ENCODE data around the gene PLCB1. TPM values are rescaled to one million over a fixed set of nuclear protein-coding genes. Genes with fewer than 3 reads are reported as not detected.

PLCB1 gene
- total RNA-seq, 6 experiments from 2014 or later: 17.2 to 25.7 (median 23.1) TPM

- no peak for TF ChIP-seq CTCF (IDR thresholded peaks at IDR 0.05)
- Mint-ChIP-seq H3K27me3 (ENCODE audit: insufficient read depth) (no peaks in the 10 kb centered on the region), H3K4me1 (ENCODE audit: low read depth) (no peaks in the 10 kb centered on the region; the same call in 1 of the 2 replicates), H3K27ac (no peak overlapping the region), H3K9me3 (peaks cover 29% of the 10 kb centered on the region), H3K36me3 (ENCODE audit: low read depth) (peaks cover 24% of the 10 kb centered on the region), H3K4me3 (no peak overlapping the region)
- no peak for DNase-seq
Observed at GRCh38 chr20:8895472-8895871, 763.4 kb downstream of the PLCB1 start.

- H3K9me3 Mint-ChIP-seq: peaks cover 29% of the 10 kb centered on the region
- no peak overlapping the region for H3K27ac Mint-ChIP-seq
- no peak for DNase-seq
- TF ChIP-seq CTCF (IDR thresholded peaks at IDR 0.05): no peak
- no peak overlapping the region for H3K4me3 Mint-ChIP-seq
- H3K36me3 Mint-ChIP-seq (ENCODE audit: low read depth): peaks cover 24% of the 10 kb centered on the region
- peaks cover 23% of the 10 kb centered on the region for H3K4me1 Mint-ChIP-seq (ENCODE audit: low read depth)
- H3K27me3 Mint-ChIP-seq (ENCODE audit: insufficient read depth): no peaks in the 10 kb centered on the region
Observed at GRCh38 chr20:8898823-8899222, 766.8 kb downstream of the PLCB1 start.

- no peak for TF ChIP-seq CTCF (IDR thresholded peaks at IDR 0.05)
- DNase-seq: peak; percentile 18
- peak overlapping the region; percentile 65 for H3K27ac Mint-ChIP-seq
Observed at GRCh38 chr20:8901237-8902025, 769.4 kb downstream of the PLCB1 start.

GRCh38 chr20:8903655-8904605 lies 771.9 kb downstream of the PLCB1 start:
- no peak for TF ChIP-seq CTCF (IDR thresholded peaks at IDR 0.05)
- H3K27me3 Mint-ChIP-seq (ENCODE audit: insufficient read depth): no peaks in the 10 kb centered on the region
- no peaks in the 10 kb centered on the region for H3K9me3 Mint-ChIP-seq
- no peaks in the 10 kb centered on the region for H3K36me3 Mint-ChIP-seq (ENCODE audit: low read depth)
- H3K4me3 Mint-ChIP-seq: no peak overlapping the region
- H3K4me1 Mint-ChIP-seq (ENCODE audit: low read depth): peaks cover 34% of the 10 kb centered on the region
- peak; percentile 25 for DNase-seq
- peak overlapping the region; percentile 61 for H3K27ac Mint-ChIP-seq

More at GRCh38 chr20:8901237-8902025, 769.4 kb downstream of the PLCB1 start:
- no peaks in the 10 kb centered on the region for H3K27me3 Mint-ChIP-seq (ENCODE audit: insufficient read depth)
- peaks cover 33% of the 10 kb centered on the region for H3K4me1 Mint-ChIP-seq (ENCODE audit: low read depth)
- H3K36me3 Mint-ChIP-seq (ENCODE audit: low read depth): no peaks in the 10 kb centered on the region; the same call in none of the 2 replicates
- H3K4me3 Mint-ChIP-seq: peak overlapping the region; percentile 43
- peaks cover 5% of the 10 kb centered on the region; the same call in 1 of the 2 replicates for H3K9me3 Mint-ChIP-seq

GRCh38 chr20:8909596-8909995 lies 777.5 kb downstream of the PLCB1 start:
- Mint-ChIP-seq H3K9me3 (peaks cover 1% of the 10 kb centered on the region), H3K27me3 (ENCODE audit: insufficient read depth) (no peaks in the 10 kb centered on the region), H3K4me1 (ENCODE audit: low read depth) (peaks cover 17% of the 10 kb centered on the region), H3K4me3 (no peak overlapping the region), H3K36me3 (ENCODE audit: low read depth) (peaks cover 1% of the 10 kb centered on the region), H3K27ac (peak overlapping the region; percentile 43)
- DNase-seq: no peak
- no peak for TF ChIP-seq CTCF (IDR thresholded peaks at IDR 0.05)

Measured in HFFc6 (cell line).